Erythroblast (primary cell): ENCODE results near the gene CNTRL.

Source experiments
- GATA1 ChIP-seq: IDR thresholded peaks from 2 replicates; pipeline ENCODE4 v1.6.1; 2011; ENCODE audit warnings: low read depth, mild to moderate bottlenecking, control low read depth, low read length, moderate library complexity
- POLR2A ChIP-seq: IDR thresholded peaks from 2 replicates; pipeline ENCODE4 v1.6.1; 2011; ENCODE audit warnings: mild to moderate bottlenecking, low read length

GRCh38 chr9:121138561-121138960 is 63.8 kb downstream of the CNTRL start:
- TF ChIP-seq POLR2A = no peak
- TF ChIP-seq GATA1 = no peak
